Prostate gland (tissue), 2 donors: ENCODE data around the gene SMIM21.

ENCODE experiments used
- POLR2A ChIP-seq: fragments of 450-650 bp; IDR thresholded peaks from one replicate; pipeline ENCODE4 v1.6.1; 2016; ENCODE audit warnings: antibody characterized with exemption, mild to moderate bottlenecking
- TF ChIP-seq, protein P1 (sequence below), 4 experiments: fragments of 200-600 bp in 2 of 4; fragments of 450-650 bp in 2 of 4; sonication (generic) in 2 of 4; IDR thresholded peaks; 1 replicate in 3 of 4; 2 replicates in 1 of 4; pipeline ENCODE4 v1.5.1; 2016 to 2019; ENCODE audit warnings: antibody characterized with exemption in 4 of 4, mild to moderate bottlenecking in 2 of 4, moderate library complexity in 2 of 4

DNA sequence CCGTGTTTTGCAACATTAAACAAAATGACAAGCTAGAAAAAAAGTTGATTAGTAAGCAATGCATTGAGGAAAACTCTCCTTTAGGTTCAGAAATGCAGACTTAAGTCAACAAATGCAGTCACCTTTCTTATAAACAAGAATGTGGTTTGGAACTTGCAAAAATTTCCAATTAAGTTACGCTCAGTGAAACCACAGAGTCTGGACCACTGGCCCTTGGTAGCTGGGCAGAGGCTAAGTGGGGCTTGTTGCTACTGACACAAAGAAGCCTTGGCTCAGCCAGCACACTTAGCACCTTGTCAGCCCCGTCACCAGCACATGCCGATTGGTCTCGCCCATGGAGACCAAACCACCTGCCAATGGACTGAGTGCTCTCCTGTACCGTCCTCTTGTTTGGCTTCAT is 53.0 kb downstream of the SMIM21 start:
- no peak for TF ChIP-seq POLR2A
- TF ChIP-seq, protein P1, sequence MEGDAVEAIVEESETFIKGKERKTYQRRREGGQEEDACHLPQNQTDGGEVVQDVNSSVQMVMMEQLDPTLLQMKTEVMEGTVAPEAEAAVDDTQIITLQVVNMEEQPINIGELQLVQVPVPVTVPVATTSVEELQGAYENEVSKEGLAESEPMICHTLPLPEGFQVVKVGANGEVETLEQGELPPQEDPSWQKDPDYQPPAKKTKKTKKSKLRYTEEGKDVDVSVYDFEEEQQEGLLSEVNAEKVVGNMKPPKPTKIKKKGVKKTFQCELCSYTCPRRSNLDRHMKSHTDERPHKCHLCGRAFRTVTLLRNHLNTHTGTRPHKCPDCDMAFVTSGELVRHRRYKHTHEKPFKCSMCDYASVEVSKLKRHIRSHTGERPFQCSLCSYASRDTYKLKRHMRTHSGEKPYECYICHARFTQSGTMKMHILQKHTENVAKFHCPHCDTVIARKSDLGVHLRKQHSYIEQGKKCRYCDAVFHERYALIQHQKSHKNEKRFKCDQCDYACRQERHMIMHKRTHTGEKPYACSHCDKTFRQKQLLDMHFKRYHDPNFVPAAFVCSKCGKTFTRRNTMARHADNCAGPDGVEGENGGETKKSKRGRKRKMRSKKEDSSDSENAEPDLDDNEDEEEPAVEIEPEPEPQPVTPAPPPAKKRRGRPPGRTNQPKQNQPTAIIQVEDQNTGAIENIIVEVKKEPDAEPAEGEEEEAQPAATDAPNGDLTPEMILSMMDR (IDR thresholded peaks at IDR 0.05) = no peak
